Fibroblast of mammary gland (primary cell): ENCODE results near the gene CCNG2.
"Not testable (repeated sequence)": the region's sequence is repeated elsewhere in the genome, so short reads cannot be mapped to it uniquely, and the experiment has no call there.

Source experiments
- DNase-seq: peaks from one replicate; pipeline ENCODE4 v3.0.0-alpha.2; 2010; ENCODE audit warnings: low read depth
- H3K4me3 ChIP-seq: 2 replicates; pipeline ENCODE4 v1.5.1; 2011; ENCODE audit warnings: low read depth, mild to moderate bottlenecking, low read length, moderate library complexity; ENCODE audit not compliant: control insufficient read depth
- TF ChIP-seq, protein P1 (sequence below): conservative IDR thresholded peaks from 2 replicates; pipeline ENCODE4 v1.5.1; 2011; ENCODE audit warnings: low read depth, low read length, inconsistent platforms; ENCODE audit not compliant: control insufficient read depth, insufficient read depth

Gene CCNG2

GRCh38 chr4:77127837-77128621, 29.0 kb upstream of the CCNG2 start:
- DNase-seq, result no peak
- H3K4me3 ChIP-seq, result no peak overlapping the region
- TF ChIP-seq, protein P1, sequence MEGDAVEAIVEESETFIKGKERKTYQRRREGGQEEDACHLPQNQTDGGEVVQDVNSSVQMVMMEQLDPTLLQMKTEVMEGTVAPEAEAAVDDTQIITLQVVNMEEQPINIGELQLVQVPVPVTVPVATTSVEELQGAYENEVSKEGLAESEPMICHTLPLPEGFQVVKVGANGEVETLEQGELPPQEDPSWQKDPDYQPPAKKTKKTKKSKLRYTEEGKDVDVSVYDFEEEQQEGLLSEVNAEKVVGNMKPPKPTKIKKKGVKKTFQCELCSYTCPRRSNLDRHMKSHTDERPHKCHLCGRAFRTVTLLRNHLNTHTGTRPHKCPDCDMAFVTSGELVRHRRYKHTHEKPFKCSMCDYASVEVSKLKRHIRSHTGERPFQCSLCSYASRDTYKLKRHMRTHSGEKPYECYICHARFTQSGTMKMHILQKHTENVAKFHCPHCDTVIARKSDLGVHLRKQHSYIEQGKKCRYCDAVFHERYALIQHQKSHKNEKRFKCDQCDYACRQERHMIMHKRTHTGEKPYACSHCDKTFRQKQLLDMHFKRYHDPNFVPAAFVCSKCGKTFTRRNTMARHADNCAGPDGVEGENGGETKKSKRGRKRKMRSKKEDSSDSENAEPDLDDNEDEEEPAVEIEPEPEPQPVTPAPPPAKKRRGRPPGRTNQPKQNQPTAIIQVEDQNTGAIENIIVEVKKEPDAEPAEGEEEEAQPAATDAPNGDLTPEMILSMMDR, result no peak

DNA sequence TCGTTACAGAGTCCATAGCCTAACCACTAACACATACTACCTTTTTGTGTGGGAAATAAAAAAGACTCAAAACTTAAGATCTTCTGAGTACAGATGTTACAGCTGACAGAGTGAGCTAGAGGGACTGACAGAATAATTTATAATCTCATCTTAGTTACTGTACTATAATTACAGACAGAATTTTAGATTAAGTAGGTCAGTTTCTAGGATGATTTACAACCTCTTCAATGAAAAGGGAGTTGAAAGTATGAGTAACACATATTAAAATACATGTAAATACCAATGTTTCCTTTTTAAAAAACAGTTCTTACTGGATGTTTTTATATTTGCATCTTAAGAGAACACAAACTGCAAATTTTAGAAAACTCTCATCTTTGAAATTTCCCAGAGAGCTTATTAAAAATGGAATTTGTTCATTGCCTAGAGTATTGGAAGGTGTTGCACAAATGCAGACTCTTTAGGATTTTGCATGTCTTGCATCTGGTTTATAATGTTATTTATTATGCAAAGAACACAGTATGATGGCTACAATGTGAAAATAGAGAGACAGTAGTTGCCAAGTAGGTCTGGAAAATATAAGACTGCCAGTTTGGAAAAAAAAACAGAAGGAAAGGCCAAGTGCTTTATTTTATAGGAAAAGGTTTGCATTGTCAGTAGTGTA, 24.2 kb upstream of the CCNG2 start:
- TF ChIP-seq, protein P1, result no peak
- H3K4me3 ChIP-seq, result no peak overlapping the region
- no peak for DNase-seq

GRCh38 chr4:77137448-77137847, 19.6 kb upstream of the CCNG2 start:
- not testable (repeated sequence) for H3K4me3 ChIP-seq, DNase-seq

- TF ChIP-seq, protein P1, result no peak
- DNase-seq, result no peak
- H3K4me3 ChIP-seq, result no peak overlapping the region
Observed at GRCh38 chr4:77141964-77142645, 14.9 kb upstream of the CCNG2 start.

- DNase-seq, result no peak
- no peak overlapping the region for H3K4me3 ChIP-seq
- TF ChIP-seq, protein P1, result no peak
Observed at GRCh38 chr4:77142646-77143028, 14.4 kb upstream of the CCNG2 start.

GRCh38 chr4:77143091-77143490, 13.9 kb upstream of the CCNG2 start:
- DNase-seq, result no peak
- TF ChIP-seq, protein P1, result no peak
- H3K4me3 ChIP-seq, result no peak overlapping the region

GRCh38 chr4:77145842-77146185, 11.2 kb upstream of the CCNG2 start:
- DNase-seq, result no peak
- H3K4me3 ChIP-seq, result no peak overlapping the region
- TF ChIP-seq, protein P1, result no peak
